Bronchial epithelial cell (primary cell): ENCODE results near the gene NOA1. TPM values are rescaled to one million over a fixed set of nuclear protein-coding genes. Genes with fewer than 3 reads are reported as not detected.

Experiments used
- DNase-seq: peaks from one replicate; pipeline ENCODE4 v3.0.0-alpha.2; 2010; ENCODE audit warnings: low read depth
- FAIRE-seq: peaks from 2 replicates; lab custom pipeline; 2011; peaks lifted over from hg19 to GRCh38; lab: Jason Lieb, UNC
- H3K27me3 ChIP-seq: 2 replicates; pipeline ENCODE4 v1.5.1; 2011; ENCODE audit warnings: low read length; ENCODE audit not compliant: control insufficient read depth, insufficient read depth
- H3K36me3 ChIP-seq: 2 replicates; pipeline ENCODE4 v1.5.1; 2011; ENCODE audit warnings: low read length; ENCODE audit not compliant: control insufficient read depth, insufficient read depth
- H3K4me3 ChIP-seq: 2 replicates; pipeline ENCODE4 v1.5.1; 2011; ENCODE audit warnings: mild to moderate bottlenecking, low read depth, low read length, control low read depth
- CTCF ChIP-seq: IDR thresholded peaks from 2 replicates; pipeline ENCODE4 v1.5.1; 2011; ENCODE audit warnings: mild to moderate bottlenecking, moderate library complexity, low read length, control low read depth, inconsistent platforms; ENCODE audit not compliant: insufficient read depth, severe bottlenecking
- total RNA-seq: library from RNA; depleted of rRNA; stranded (reverse); fragments of >200 nt; gene quantifications from 2 replicates; pipeline ENCODE4 v1.2.1, GENCODE V29; 2014

NOA1 gene
- total RNA-seq, 1 donor from 2014 or later, result 18.7 TPM

GRCh38 chr4:56972809-56973208 is 4.6 kb downstream of the NOA1 start:
- no peaks in the 10 kb centered on the region for H3K27me3 ChIP-seq
- peaks cover 13% of the 10 kb centered on the region for H3K36me3 ChIP-seq
- FAIRE-seq, result no peak
- no peak for DNase-seq
- H3K4me3 ChIP-seq, result no peak overlapping the region
- TF ChIP-seq CTCF, result no peak

GRCh38 chr4:56972389-56972788 is 5.0 kb downstream of the NOA1 start:
- Histone ChIP-seq H3K4me3 (no peak overlapping the region), H3K36me3 (peaks cover 13% of the 10 kb centered on the region), H3K27me3 (no peaks in the 10 kb centered on the region)
- DNase-seq (no peak), FAIRE-seq (no peak)
- TF ChIP-seq CTCF, result no peak

DNA sequence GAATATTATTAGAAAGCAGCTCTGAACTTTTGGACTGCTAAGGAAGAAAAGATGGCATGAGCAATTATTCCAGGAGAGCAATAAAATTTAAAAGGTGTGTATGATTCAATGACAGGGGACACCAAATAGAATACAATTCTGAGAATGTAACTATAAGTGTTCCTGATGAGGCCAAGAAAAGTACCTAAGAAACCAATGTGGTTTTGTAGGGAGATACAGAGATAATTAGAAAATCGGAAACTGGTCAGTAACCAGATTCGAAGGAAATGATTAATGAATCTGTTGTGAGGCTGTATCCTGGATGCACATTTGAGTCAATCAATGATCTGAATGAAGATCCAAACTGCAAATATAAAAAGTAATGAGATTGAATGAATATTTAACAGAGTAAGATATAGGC is 6.0 kb downstream of the NOA1 start:
- DNase-seq (no peak), FAIRE-seq (no peak)
- TF ChIP-seq CTCF, result no peak

DNA sequence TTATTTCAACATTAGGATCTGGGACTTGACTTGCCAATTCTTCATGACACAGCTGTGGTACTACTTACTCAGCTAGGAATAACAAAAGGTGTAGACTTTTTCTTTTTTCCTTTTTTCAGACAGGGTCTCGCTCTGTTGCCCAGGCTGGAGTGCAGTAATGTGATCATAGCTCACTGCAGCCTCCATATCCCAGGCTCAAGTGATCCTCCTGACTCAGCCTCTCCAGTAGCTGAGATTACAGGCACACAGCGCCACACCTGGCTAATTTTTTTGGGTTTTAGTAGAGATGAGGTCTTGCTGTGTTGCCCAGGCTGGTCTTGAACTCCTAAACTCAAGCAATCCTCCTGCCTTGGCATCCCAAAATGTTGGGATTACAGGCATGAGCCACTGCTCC is 16.3 kb downstream of the NOA1 start:
- H3K36me3 ChIP-seq, result peaks cover 2% of the 10 kb centered on the region
- H3K4me3 ChIP-seq, result no peak overlapping the region
- no peak for DNase-seq

More for the DNA sequence above, 6.0 kb downstream of the NOA1 start:
- peaks cover 15% of the 10 kb centered on the region for H3K36me3 ChIP-seq
- no peak overlapping the region for H3K4me3 ChIP-seq
- H3K27me3 ChIP-seq, result no peaks in the 10 kb centered on the region

DNA sequence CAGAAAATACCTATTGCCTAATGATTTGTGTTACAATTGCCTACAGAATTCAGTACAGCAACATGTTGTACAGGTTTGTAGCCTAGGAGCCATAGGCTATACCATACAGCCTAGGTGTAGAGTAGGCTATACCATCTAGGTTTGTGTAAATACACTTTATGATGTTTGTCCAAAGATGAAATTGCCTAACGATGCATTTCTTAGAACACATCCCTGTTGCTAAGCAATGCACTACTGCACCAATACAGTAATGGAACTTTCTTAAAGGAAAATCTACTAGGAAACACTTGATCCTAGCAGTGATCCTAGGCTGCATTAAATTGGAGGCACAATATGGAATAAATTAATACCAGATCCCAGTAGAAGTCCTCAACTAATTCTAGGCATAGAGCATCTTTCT is 18.3 kb downstream of the NOA1 start:
- FAIRE-seq (no peak), DNase-seq (no peak)
- H3K36me3 ChIP-seq, result no peaks in the 10 kb centered on the region
- no peaks in the 10 kb centered on the region for H3K27me3 ChIP-seq
- TF ChIP-seq CTCF, result no peak
- no peak overlapping the region for H3K4me3 ChIP-seq

More for the DNA sequence above, 16.3 kb downstream of the NOA1 start:
- no peak for FAIRE-seq
- TF ChIP-seq CTCF, result no peak
- H3K27me3 ChIP-seq, result no peaks in the 10 kb centered on the region

DNA sequence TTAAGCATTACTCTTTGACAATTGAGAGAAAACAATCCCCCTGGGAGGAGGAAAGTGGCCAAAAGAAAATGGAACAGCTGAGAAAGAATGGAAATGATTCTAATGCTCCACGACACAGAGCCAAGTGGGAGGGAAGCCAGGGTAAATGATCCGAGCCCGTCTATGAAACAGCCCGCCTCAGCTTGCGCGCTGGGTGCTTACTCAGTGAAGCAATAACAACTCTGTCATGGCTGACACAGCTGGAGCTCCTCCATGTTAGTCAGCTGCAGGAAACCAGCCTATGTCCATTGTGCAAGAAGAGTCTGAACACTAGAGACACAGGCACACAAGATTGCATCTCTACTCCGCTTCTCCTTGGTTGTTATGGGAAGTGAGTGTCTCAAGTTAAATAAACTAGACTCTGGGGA is 19.3 kb downstream of the NOA1 start:
- no peak overlapping the region for H3K4me3 ChIP-seq
- TF ChIP-seq CTCF, result no peak
- no peaks in the 10 kb centered on the region for H3K27me3 ChIP-seq
- peak; percentile 96 for DNase-seq
- FAIRE-seq, result peak; percentile 28
- H3K36me3 ChIP-seq, result no peaks in the 10 kb centered on the region
